Measurements from ENCODE around the gene TMEM190. TPM values are rescaled to one million over a fixed set of nuclear protein-coding genes. Genes with fewer than 3 reads are reported as not detected.
A peak's percentile ranks its signal among the peaks of the same experiment; 100 is the strongest.

Gene TMEM190
- total and polyA plus RNA-seq, 10 of the 15 experiments (the other 5 are each of a cell fraction or from before 2014, with no cell fraction given) = not detected

DNA sequence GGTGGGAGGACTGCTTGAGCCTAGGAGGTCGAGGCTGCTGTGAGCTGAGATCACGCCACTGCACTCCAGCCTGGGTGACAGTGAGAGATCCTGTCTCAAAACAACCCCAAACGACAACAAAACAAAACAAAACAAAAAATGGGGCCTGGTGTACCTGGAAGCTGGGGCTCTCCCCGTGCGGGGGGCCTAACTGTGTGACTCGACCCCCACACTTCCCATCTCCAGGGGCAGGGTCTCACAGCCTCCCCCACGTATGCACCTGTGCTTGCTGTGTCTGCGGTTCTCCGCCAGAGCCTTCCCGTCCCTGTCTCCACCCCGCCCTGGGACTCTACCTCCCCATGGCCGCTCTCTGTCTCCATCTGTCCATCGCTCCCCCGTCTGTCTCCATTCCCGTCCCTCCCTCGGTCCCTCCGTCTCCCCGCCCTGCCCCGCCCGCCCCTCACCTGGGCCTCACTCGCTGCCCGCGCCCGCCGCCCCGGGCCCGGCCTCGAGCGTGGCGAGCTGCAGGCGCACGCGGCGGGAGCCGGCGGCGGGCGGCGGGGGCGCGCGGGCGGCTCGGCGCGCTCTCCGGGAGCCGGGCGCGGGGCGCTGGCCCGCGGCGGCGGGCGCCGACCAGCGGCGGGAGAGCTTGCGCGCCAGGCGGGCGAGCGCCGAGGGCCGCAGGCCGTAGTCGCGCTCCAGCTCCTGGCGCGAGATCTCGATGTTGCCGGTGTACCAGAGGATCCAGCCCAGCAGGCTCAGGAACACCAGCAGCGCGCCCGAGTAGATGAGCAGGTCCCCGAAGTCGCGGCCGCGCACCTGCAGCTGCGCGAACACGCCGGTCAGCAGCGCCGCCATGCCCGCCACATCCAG, 6.9 kb downstream of the TMEM190 start:
- Histone ChIP-seq H3K9ac (ENCODE audit: control insufficient read depth, insufficient read depth, low read length) (peak overlapping the region; percentile 77), H3K36me3 (ENCODE audit: control insufficient read depth in 2 of 2, insufficient read depth in 2 of 2, low read length in 1 of 2) (peaks cover 11 to 12% of the 10 kb centered on the region in 2 experiments; a peak in 3 of 4 replicates), H3K4me1 (ENCODE audit: control insufficient read depth, insufficient read depth, low read length) (peaks cover 23% of the 10 kb centered on the region), H3K4me3 (peak overlapping the region; percentile 72), H3K9me3 (replicated peaks; ENCODE audit: control insufficient read depth, insufficient read depth, low read length) (no peaks in the 10 kb centered on the region), H2AFZ (ENCODE audit: control insufficient read depth, low read depth, low read length) (peak overlapping the region; percentile 26), H3K27ac (ENCODE audit: control insufficient read depth, insufficient read depth) (peak overlapping the region; percentile 89), H3K27me3 (replicated peaks in 1 of 2; ENCODE audit: control insufficient read depth in 2 of 2, insufficient read depth in 2 of 2, low read length in 1 of 2) (no peaks in the 10 kb centered on the region), H3K79me2 (ENCODE audit: control insufficient read depth, insufficient read depth, low read length) (peaks cover 34% of the 10 kb centered on the region), H4K20me1 (ENCODE audit: control insufficient read depth, insufficient read depth) (peaks cover 11% of the 10 kb centered on the region), H3K4me2 (ENCODE audit: control insufficient read depth, insufficient read depth) (peak overlapping the region; percentile 74)
- ChIA-PET CTCF (interaction anchor here (0.5 to 3.4 kb wide), 14 partner anchors 14 to 223 kb away, joined by 3 to 49 read pairs (median 4); partner anchors contain the start of genes HSPBP1, KMT5C and PPP6R1), RAD21 (ENCODE audit: unreplicated experiment) (interaction anchor here (0.7 to 3.1 kb wide), 15 partner anchors 21 to 266 kb away, joined by 3 to 28 read pairs (median 4); partner anchors contain the start of genes FIZ1, ISOC2, KMT5C and PPP1R12C), POLR2A (interaction anchor here (0.5 to 3.1 kb wide), 14 partner anchors 23 to 271 kb away, joined by 3 to 26 read pairs (median 5); partner anchors contain the start of genes FIZ1, HSPBP1, KMT5C and PPP6R1), SMC1A (ENCODE audit: uncharacterized antibody, unreplicated experiment) (interaction anchor here (0.8 to 3.1 kb wide), 8 partner anchors 20 to 242 kb away, joined by 3 to 22 read pairs (median 3); partner anchors contain the start of gene KMT5C)
- no TSS peak for BruUV-seq (replicated peaks)
- 5% methylated on average over 48 of the region's 88 CpGs for WGBS (ENCODE audit: insufficient coverage, insufficient replicate concordance, low lambda C conversion rate, missing lambda C conversion rate)
- ATAC-seq (peak; percentile 7), DNase-seq (ENCODE audit: low read depth, low spot score) (no peak), FAIRE-seq (no peak)
- intact Hi-C loops (cut with micrococcal nuclease; ENCODE audit: unreplicated experiment) = loop anchor here (5.0 to 10.0 kb wide), 3 partner anchors 81 to 769 kb away; partner anchors contain the start of gene PPP6R1
- in situ Hi-C loops (cut with MboI) = no loop called here
- TF ChIP-seq CHD2 (IDR thresholded peaks at IDR 0.05; ENCODE audit: borderline replicate concordance, low read depth, low read length) = peak; percentile 57; the same call in 1 of the 2 replicates
- no peak for TF ChIP-seq MEF2B (IDR thresholded peaks at IDR 0.05; ENCODE audit: partially characterized antibody, poor library complexity, severe bottlenecking)
- TF ChIP-seq PML (IDR thresholded peaks at IDR 0.05; ENCODE audit: low read length) = no peak
- 0 out of 2 replicates have a peak, but pooled peaks have one; percentile 31 for TF ChIP-seq YY1 (IDR thresholded peaks at IDR 0.05; ENCODE audit: low read depth, low read length)
- no peak for TF ChIP-seq ZNF274 (IDR thresholded peaks at IDR 0.05; ENCODE audit: insufficient read depth, insufficient read length)
- no peak for TF ChIP-seq RB1 (IDR thresholded peaks at IDR 0.05; ENCODE audit: borderline replicate concordance)
- no peak for TF ChIP-seq MEF2A (IDR thresholded peaks at IDR 0.05; ENCODE audit: insufficient read depth, low read depth, low read length)
- no peak for TF ChIP-seq CHD1 (IDR thresholded peaks at IDR 0.05; ENCODE audit: low read depth, low read length)
- TF ChIP-seq YBX1 (IDR thresholded peaks at IDR 0.05) = no peak
- TF ChIP-seq TCF3 (IDR thresholded peaks at IDR 0.05; ENCODE audit: borderline replicate concordance, insufficient read depth, low read depth, low read length) = no peak
- TF ChIP-seq, protein P1, sequence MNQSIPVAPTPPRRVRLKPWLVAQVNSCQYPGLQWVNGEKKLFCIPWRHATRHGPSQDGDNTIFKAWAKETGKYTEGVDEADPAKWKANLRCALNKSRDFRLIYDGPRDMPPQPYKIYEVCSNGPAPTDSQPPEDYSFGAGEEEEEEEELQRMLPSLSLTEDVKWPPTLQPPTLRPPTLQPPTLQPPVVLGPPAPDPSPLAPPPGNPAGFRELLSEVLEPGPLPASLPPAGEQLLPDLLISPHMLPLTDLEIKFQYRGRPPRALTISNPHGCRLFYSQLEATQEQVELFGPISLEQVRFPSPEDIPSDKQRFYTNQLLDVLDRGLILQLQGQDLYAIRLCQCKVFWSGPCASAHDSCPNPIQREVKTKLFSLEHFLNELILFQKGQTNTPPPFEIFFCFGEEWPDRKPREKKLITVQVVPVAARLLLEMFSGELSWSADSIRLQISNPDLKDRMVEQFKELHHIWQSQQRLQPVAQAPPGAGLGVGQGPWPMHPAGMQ (IDR thresholded peaks at IDR 0.05; ENCODE audit: borderline replicate concordance) = no peak
- TF ChIP-seq, protein P2, sequence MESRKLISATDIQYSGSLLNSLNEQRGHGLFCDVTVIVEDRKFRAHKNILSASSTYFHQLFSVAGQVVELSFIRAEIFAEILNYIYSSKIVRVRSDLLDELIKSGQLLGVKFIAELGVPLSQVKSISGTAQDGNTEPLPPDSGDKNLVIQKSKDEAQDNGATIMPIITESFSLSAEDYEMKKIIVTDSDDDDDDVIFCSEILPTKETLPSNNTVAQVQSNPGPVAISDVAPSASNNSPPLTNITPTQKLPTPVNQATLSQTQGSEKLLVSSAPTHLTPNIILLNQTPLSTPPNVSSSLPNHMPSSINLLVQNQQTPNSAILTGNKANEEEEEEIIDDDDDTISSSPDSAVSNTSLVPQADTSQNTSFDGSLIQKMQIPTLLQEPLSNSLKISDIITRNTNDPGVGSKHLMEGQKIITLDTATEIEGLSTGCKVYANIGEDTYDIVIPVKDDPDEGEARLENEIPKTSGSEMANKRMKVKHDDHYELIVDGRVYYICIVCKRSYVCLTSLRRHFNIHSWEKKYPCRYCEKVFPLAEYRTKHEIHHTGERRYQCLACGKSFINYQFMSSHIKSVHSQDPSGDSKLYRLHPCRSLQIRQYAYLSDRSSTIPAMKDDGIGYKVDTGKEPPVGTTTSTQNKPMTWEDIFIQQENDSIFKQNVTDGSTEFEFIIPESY (IDR thresholded peaks at IDR 0.05) = no peak
- no peak for TF ChIP-seq SUZ12 (IDR thresholded peaks at IDR 0.05; ENCODE audit: unreplicated experiment)
- TF ChIP-seq ATF7 (IDR thresholded peaks at IDR 0.05; ENCODE audit: low read depth) = no peak
- TF ChIP-seq CREM (IDR thresholded peaks at IDR 0.05; ENCODE audit: low read depth) = no peak
- TF ChIP-seq ZNF384 (IDR thresholded peaks at IDR 0.05; ENCODE audit: borderline replicate concordance, low read depth, low read length) = no peak
- TF ChIP-seq, protein P3, sequence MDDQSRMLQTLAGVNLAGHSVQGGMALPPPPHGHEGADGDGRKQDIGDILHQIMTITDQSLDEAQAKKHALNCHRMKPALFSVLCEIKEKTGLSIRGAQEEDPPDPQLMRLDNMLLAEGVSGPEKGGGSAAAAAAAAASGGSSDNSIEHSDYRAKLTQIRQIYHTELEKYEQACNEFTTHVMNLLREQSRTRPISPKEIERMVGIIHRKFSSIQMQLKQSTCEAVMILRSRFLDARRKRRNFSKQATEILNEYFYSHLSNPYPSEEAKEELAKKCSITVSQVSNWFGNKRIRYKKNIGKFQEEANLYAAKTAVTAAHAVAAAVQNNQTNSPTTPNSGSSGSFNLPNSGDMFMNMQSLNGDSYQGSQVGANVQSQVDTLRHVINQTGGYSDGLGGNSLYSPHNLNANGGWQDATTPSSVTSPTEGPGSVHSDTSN (IDR thresholded peaks at IDR 0.05; ENCODE audit: insufficient replicate concordance, low read depth, low read length) = no peak

All from GM12878 (cell line).